Vagina (tissue), 2 donors: ENCODE measurements around the gene NABP2.

Experiments used
- CTCF ChIP-seq, 3 experiments: fragments of 450-650 bp in 2 of 3; fragments of 200-600 bp in 1 of 3; sonication (generic) in 1 of 3; IDR thresholded peaks; one replicate each; pipeline ENCODE4 v1.5.1; 2017 to 2019; ENCODE audit warnings: antibody characterized with exemption in 3 of 3, mild to moderate bottlenecking in 2 of 3, moderate library complexity in 2 of 3
- POLR2A ChIP-seq, 2 donors: fragments of 450-650 bp; IDR thresholded peaks; one replicate each; pipeline ENCODE4 v1.6.1; 2017; ENCODE audit warnings: antibody characterized with exemption in 2 of 2, mild to moderate bottlenecking in 2 of 2, moderate library complexity in 2 of 2
- POLR2AphosphoS5 ChIP-seq, 2 donors: sonication (generic); formaldehyde crosslinking; IDR thresholded peaks; one replicate each; pipeline ENCODE4 v1.9.0; 2017; ENCODE audit warnings: antibody characterized with exemption in 2 of 2, mild to moderate bottlenecking in 2 of 2, low read depth in 1 of 2; ENCODE audit not compliant: insufficient read depth in 1 of 2

- TF ChIP-seq CTCF (IDR thresholded peaks at IDR 0.05) (no peak), POLR2A (IDR thresholded peaks at IDR 0.05) (no peak), POLR2AphosphoS5 (IDR thresholded peaks at IDR 0.05; ENCODE audit: insufficient read depth in 1 of 2, low read depth in 1 of 2) (no peak)
Observed at GRCh38 chr12:56236091-56236490, 11.9 kb downstream of the NABP2 start.
